Jurkat, Clone E6-1 (cell line): ENCODE data around the gene FCGR3B.
"Not testable (repeated sequence)": the region's sequence is repeated elsewhere in the genome, so short reads cannot be mapped to it uniquely, and the experiment has no call there.

Source experiments
- DNase-seq: peaks from one replicate; pipeline ENCODE4 v3.0.0-alpha.2; 2011; ENCODE audit warnings: low read depth, low spot score
- H3K4me3 ChIP-seq: 2 replicates; pipeline ENCODE4 v1.5.1; 2011; ENCODE audit warnings: mild to moderate bottlenecking, low read length, control low read depth, moderate library complexity

FCGR3B gene

GRCh38 chr1:161579856-161580507 is 51.0 kb downstream of the FCGR3B start:
- DNase-seq, H3K4me3 ChIP-seq: not testable (repeated sequence)

DNA sequence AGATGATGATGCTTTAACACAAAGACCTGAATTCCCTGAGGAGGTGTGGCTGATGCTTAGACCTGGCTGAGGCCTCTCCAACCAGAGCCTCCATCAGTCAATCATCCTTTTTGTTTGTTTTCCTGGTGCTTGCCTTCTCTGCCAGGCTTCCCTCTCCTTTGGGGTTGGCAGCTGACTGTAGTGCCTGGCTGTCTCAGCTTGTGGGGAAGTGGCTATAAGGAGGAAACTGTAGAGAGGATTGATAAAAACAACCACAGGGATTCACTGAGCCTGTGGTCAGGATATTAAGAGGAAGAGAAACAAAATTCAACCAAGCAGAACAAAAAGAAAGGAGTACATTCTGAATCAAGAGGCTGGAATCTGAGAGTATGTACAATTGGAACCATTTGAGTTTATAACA is 54.3 kb downstream of the FCGR3B start:
- DNase-seq = not testable (repeated sequence)

More for the DNA sequence above, 54.3 kb downstream of the FCGR3B start:
- H3K4me3 ChIP-seq = not testable (repeated sequence)
